ENCODE measurements around the gene CTNND2. TPM values are rescaled to one million over a fixed set of nuclear protein-coding genes. Genes with fewer than 3 reads are reported as not detected.

The CTNND2 gene
- total and polyA plus RNA-seq, 4 donors = 0.05 to 0.50 (median 0.27) TPM

GRCh38 chr5:10981932-10982331, 922.3 kb downstream of the CTNND2 start:
- no peaks in the 10 kb centered on the region for H3K4me1 ChIP-seq (ENCODE audit: control insufficient read depth in 4 of 4, insufficient read depth in 4 of 4, low read length in 3 of 4)
- TF ChIP-seq TAF1 (conservative IDR thresholded peaks at IDR 0.05) = no peak
- no peak for TF ChIP-seq RAD21 (IDR thresholded peaks at IDR 0.05)
- no peak for TF ChIP-seq YY1 (IDR thresholded peaks at IDR 0.05)
- no peak for TF ChIP-seq RXRA (IDR thresholded peaks at IDR 0.05)
- TF ChIP-seq ATF3 (IDR thresholded peaks at IDR 0.05) = no peak
- no peak for TF ChIP-seq JUND (IDR thresholded peaks at IDR 0.05)
- no peak for TF ChIP-seq FOXA2 (IDR thresholded peaks at IDR 0.05)
- no peaks in the 10 kb centered on the region for H3K36me3 ChIP-seq (ENCODE audit: control insufficient read depth in 4 of 4, insufficient read depth in 3 of 4, low read depth in 1 of 4, low read length in 3 of 4)
- no peak overlapping the region for H3K4me3 ChIP-seq (ENCODE audit: low read depth in 1 of 3, low read length in 3 of 3)
- no peaks in the 10 kb centered on the region for H3K27me3 ChIP-seq (ENCODE audit: control insufficient read depth in 4 of 4, insufficient read depth in 4 of 4, low read length in 3 of 4)
- H3K9ac ChIP-seq (ENCODE audit: low read depth in 1 of 2, low read length in 2 of 2) = no peak overlapping the region
- no peaks in the 10 kb centered on the region for H3K9me3 ChIP-seq (ENCODE audit: control insufficient read depth in 4 of 4, low read length in 3 of 4)
- 87% methylated on average over 3 of the region's 3 CpGs for WGBS
- DNase-seq (ENCODE audit: low spot score) = no peak
- no peak overlapping the region for H3K27ac ChIP-seq (ENCODE audit: low read depth in 1 of 2, low read length in 2 of 2)

GRCh38 chr5:10977011-10977410, 927.2 kb downstream of the CTNND2 start:
- no peak for DNase-seq (ENCODE audit: low spot score)
- no peak overlapping the region for H3K9ac ChIP-seq (ENCODE audit: low read depth in 1 of 2, low read length in 2 of 2)
- H3K27me3 ChIP-seq (ENCODE audit: control insufficient read depth in 4 of 4, insufficient read depth in 4 of 4, low read length in 3 of 4) = no peaks in the 10 kb centered on the region
- H3K4me1 ChIP-seq (ENCODE audit: control insufficient read depth in 4 of 4, insufficient read depth in 4 of 4, low read length in 3 of 4) = no peaks in the 10 kb centered on the region
- no peak for TF ChIP-seq ATF3 (IDR thresholded peaks at IDR 0.05)
- TF ChIP-seq EGR1 (IDR thresholded peaks at IDR 0.05; ENCODE audit: low read depth in 2 of 2) = peak in 1 of 2 donors; percentile 21
- TF ChIP-seq MAX (IDR thresholded peaks at IDR 0.05) = peak; percentile 49
- TF ChIP-seq RAD21 (IDR thresholded peaks at IDR 0.05) = no peak
- TF ChIP-seq CTCF (IDR thresholded peaks at IDR 0.05; ENCODE audit: low read depth, low read length, missing input control) = no peak
- no peaks in the 10 kb centered on the region for H3K9me3 ChIP-seq (ENCODE audit: control insufficient read depth in 4 of 4, low read length in 3 of 4)
- no peak overlapping the region for H3K4me3 ChIP-seq (ENCODE audit: low read depth in 1 of 3, low read length in 3 of 3)
- no peak overlapping the region for H3K27ac ChIP-seq (ENCODE audit: low read depth in 1 of 2, low read length in 2 of 2)
- H3K36me3 ChIP-seq (ENCODE audit: control insufficient read depth in 4 of 4, insufficient read depth in 3 of 4, low read depth in 1 of 4, low read length in 3 of 4) = no peaks in the 10 kb centered on the region
- WGBS = 75% methylated on average over 5 of the region's 5 CpGs

GRCh38 chr5:10975945-10976344, 928.3 kb downstream of the CTNND2 start:
- Histone ChIP-seq H3K27ac (ENCODE audit: low read depth in 1 of 2, low read length in 2 of 2) (no peak overlapping the region), H3K36me3 (ENCODE audit: control insufficient read depth in 4 of 4, insufficient read depth in 3 of 4, low read depth in 1 of 4, low read length in 3 of 4) (no peaks in the 10 kb centered on the region), H3K4me3 (ENCODE audit: low read depth in 1 of 3, low read length in 3 of 3) (no peak overlapping the region), H3K9me3 (ENCODE audit: control insufficient read depth in 4 of 4, low read length in 3 of 4) (no peaks in the 10 kb centered on the region), H3K9ac (ENCODE audit: low read depth in 1 of 2, low read length in 2 of 2) (no peak overlapping the region), H3K27me3 (ENCODE audit: control insufficient read depth in 4 of 4, insufficient read depth in 4 of 4, low read length in 3 of 4) (no peaks in the 10 kb centered on the region), H3K4me1 (ENCODE audit: control insufficient read depth in 4 of 4, insufficient read depth in 4 of 4, low read length in 3 of 4) (no peaks in the 10 kb centered on the region)
- WGBS = 64% methylated on average over 4 of the region's 4 CpGs
- DNase-seq (ENCODE audit: low spot score) = no peak
- TF ChIP-seq NR2F2 (IDR thresholded peaks at IDR 0.05) (no peak), EGR1 (IDR thresholded peaks at IDR 0.05; ENCODE audit: low read depth in 2 of 2) (no peak), YY1 (IDR thresholded peaks at IDR 0.05) (no peak), MAX (IDR thresholded peaks at IDR 0.05) (no peak), SP1 (IDR thresholded peaks at IDR 0.05) (no peak), HNF4A (conservative IDR thresholded peaks at IDR 0.05) (no peak), CTCF (IDR thresholded peaks at IDR 0.05; ENCODE audit: low read depth, low read length, missing input control) (no peak), HNF4G (IDR thresholded peaks at IDR 0.05) (no peak)
